Keratinocyte (primary cell): ENCODE results near the gene RNF212.

Source experiments
- EZH2 ChIP-seq: IDR thresholded peaks from one replicate; pipeline ENCODE4 v1.6.1; 2012; ENCODE audit warnings: inconsistent platforms, mild to moderate bottlenecking, low read length, moderate library complexity
- TF ChIP-seq, protein P1 (sequence below), 3 experiments: IDR thresholded peaks in 1 of 3; conservative IDR thresholded peaks in 1 of 3; optimal IDR thresholded peaks in 1 of 3; 2 replicates in 2 of 3; 3 replicates in 1 of 3; pipeline versions ENCODE3 to v1.5.1; 2011; ENCODE audit warnings: low read length in 3 of 3, mild to moderate bottlenecking in 3 of 3, moderate library complexity in 2 of 3, control low read depth in 1 of 3, inconsistent platforms in 1 of 3; ENCODE audit not compliant: insufficient read depth in 2 of 3; ENCODE audit errors: extremely low read depth in 1 of 3

- TF ChIP-seq, protein P1, sequence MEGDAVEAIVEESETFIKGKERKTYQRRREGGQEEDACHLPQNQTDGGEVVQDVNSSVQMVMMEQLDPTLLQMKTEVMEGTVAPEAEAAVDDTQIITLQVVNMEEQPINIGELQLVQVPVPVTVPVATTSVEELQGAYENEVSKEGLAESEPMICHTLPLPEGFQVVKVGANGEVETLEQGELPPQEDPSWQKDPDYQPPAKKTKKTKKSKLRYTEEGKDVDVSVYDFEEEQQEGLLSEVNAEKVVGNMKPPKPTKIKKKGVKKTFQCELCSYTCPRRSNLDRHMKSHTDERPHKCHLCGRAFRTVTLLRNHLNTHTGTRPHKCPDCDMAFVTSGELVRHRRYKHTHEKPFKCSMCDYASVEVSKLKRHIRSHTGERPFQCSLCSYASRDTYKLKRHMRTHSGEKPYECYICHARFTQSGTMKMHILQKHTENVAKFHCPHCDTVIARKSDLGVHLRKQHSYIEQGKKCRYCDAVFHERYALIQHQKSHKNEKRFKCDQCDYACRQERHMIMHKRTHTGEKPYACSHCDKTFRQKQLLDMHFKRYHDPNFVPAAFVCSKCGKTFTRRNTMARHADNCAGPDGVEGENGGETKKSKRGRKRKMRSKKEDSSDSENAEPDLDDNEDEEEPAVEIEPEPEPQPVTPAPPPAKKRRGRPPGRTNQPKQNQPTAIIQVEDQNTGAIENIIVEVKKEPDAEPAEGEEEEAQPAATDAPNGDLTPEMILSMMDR (optimal IDR thresholded peaks at IDR 0.05 in 1 of 3, IDR thresholded peaks at IDR 0.05 in 1 of 3, conservative IDR thresholded peaks at IDR 0.05 in 1 of 3; ENCODE audit: extremely low read depth in 1 of 3, insufficient read depth in 2 of 3, low read length in 3 of 3) = no peak
- no peak for TF ChIP-seq EZH2
These were observed 91.2 kb downstream of the RNF212 start for GRCh38 chr4:1022051-1022738.
